ENCODE measurements around the gene ASPG. TPM values are rescaled to one million over a fixed set of nuclear protein-coding genes. Genes with fewer than 3 reads are reported as not detected.

Gene ASPG
- total and polyA plus RNA-seq, 2 donors (not counting 1 experiment from before 2014, with no cell fraction given): not detected

DNA sequence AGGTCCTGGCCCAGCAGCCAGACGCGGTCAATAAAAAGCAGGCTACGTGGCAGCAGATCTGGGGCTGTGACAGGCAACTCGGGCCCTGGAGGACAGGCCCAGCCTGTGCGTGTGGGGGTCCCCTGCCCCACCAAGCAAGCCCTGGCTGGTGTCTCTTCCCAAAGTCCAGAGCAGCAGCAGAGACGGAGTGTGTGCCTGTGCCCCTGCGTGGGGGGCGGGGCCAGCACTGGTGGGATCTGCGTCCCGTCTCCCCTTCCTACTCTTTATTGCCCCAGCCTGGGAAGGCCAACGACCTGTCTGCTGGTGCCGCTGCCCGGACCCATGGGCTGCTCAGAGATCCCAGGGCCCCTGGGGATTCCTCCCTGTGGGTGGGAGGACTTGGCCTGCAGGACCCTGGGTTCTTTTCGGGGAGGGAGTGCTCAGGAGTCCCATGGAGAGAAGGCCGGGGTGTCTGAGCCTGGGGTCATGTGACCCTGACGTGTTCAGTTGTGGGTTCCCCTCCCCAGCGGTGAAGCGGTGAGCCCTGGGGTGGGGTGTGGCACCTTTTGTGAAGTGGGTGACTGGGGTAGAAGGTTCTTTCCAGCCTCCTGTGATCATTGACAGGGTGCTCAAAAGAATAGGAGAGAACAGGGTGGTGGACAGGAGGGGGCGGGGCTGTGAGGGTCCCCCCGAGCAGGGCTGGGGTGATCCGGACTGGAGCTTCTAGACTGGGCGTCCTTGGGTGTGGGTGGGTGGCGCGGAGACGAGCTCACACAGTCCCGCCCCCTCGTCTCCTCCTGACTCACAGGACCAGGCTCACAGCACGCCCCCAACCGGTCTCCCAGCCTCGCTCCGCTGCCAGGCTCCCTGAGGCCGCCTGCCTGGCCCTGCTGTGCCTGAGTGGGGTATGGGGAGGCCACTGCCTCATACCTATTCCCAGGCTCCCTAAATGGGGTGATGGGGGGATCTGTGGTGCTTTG is 22.4 kb downstream of the ASPG start:
- H3K9me3 ChIP-seq (ENCODE audit: control insufficient read depth, insufficient read depth, low read depth, low read length): no peaks in the 10 kb centered on the region
- no peak overlapping the region for H3K9ac ChIP-seq (ENCODE audit: insufficient read depth, low read length)
- DNase-seq (ENCODE audit: low read depth in 2 of 2): no peak
- H4K20me1 ChIP-seq (ENCODE audit: control insufficient read depth, extremely low read depth, insufficient read depth, low read length): no peaks in the 10 kb centered on the region
- no peak overlapping the region for H3K4me3 ChIP-seq (replicated peaks in 1 of 4; ENCODE audit: control extremely low read depth in 1 of 4, insufficient read depth in 1 of 4, low read depth in 3 of 4, low read length in 4 of 4)
- H3K36me3 ChIP-seq (ENCODE audit: control insufficient read depth, insufficient read depth, low read length): no peaks in the 10 kb centered on the region
- no peak overlapping the region for H3K4me2 ChIP-seq (ENCODE audit: extremely low read depth, insufficient read depth, low read length)
- no peak overlapping the region for H3K27ac ChIP-seq (ENCODE audit: insufficient read depth, low read length)
- no peaks in the 10 kb centered on the region for H3K79me2 ChIP-seq (ENCODE audit: control insufficient read depth, insufficient read depth, low read length)
- H3K4me1 ChIP-seq (ENCODE audit: control insufficient read depth, extremely low read depth, insufficient read depth, low read length): no peaks in the 10 kb centered on the region
- H3K27me3 ChIP-seq (ENCODE audit: control insufficient read depth, insufficient read depth, low read length): no peaks in the 10 kb centered on the region
- H2AFZ ChIP-seq (ENCODE audit: low read length): no peak overlapping the region
- TF ChIP-seq CTCF (conservative IDR thresholded peaks at IDR 0.05 in 1 of 2, IDR thresholded peaks at IDR 0.05 in 1 of 2; ENCODE audit: low read depth in 1 of 2, low read length in 2 of 2) (no peak), EZH2 (IDR thresholded peaks at IDR 0.05; ENCODE audit: low read length, missing control alignments) (no peak)

- no peak for DNase-seq (ENCODE audit: low read depth in 2 of 2)
- no peaks in the 10 kb centered on the region for H3K79me2 ChIP-seq (ENCODE audit: control insufficient read depth, insufficient read depth, low read length)
- H4K20me1 ChIP-seq (ENCODE audit: control insufficient read depth, extremely low read depth, insufficient read depth, low read length): no peaks in the 10 kb centered on the region
- H3K4me1 ChIP-seq (ENCODE audit: control insufficient read depth, extremely low read depth, insufficient read depth, low read length): no peaks in the 10 kb centered on the region
- H3K9me3 ChIP-seq (ENCODE audit: control insufficient read depth, insufficient read depth, low read depth, low read length): no peaks in the 10 kb centered on the region
- H3K27ac ChIP-seq (ENCODE audit: insufficient read depth, low read length): no peak overlapping the region
- H3K9ac ChIP-seq (ENCODE audit: insufficient read depth, low read length): no peak overlapping the region
- H3K4me2 ChIP-seq (ENCODE audit: extremely low read depth, insufficient read depth, low read length): no peak overlapping the region
- H3K4me3 ChIP-seq (replicated peaks in 1 of 4; ENCODE audit: control extremely low read depth in 1 of 4, insufficient read depth in 1 of 4, low read depth in 3 of 4, low read length in 4 of 4): no peak overlapping the region
- no peak overlapping the region for H2AFZ ChIP-seq (ENCODE audit: low read length)
- no peaks in the 10 kb centered on the region for H3K27me3 ChIP-seq (ENCODE audit: control insufficient read depth, insufficient read depth, low read length)
- H3K36me3 ChIP-seq (ENCODE audit: control insufficient read depth, insufficient read depth, low read length): no peaks in the 10 kb centered on the region
- no peak for TF ChIP-seq CTCF (conservative IDR thresholded peaks at IDR 0.05 in 1 of 2, IDR thresholded peaks at IDR 0.05 in 1 of 2; ENCODE audit: low read depth in 1 of 2, low read length in 2 of 2)
- no peak for TF ChIP-seq EZH2 (IDR thresholded peaks at IDR 0.05; ENCODE audit: low read length, missing control alignments)
Measured at GRCh38 chr14:104108570-104109541, 23.4 kb downstream of the ASPG start.
